ENCODE data around the gene KCNN3.

The KCNN3 gene

GRCh38 chr1:154806333-154806732 lies 63.7 kb downstream of the KCNN3 start:
- ATAC-seq = no peak
- TF ChIP-seq ESRRG (CRISPR knock-in tag; IDR thresholded peaks at IDR 0.05) (no peak), RARB (CRISPR knock-in tag; IDR thresholded peaks at IDR 0.05) (no peak), TCF4 (CRISPR knock-in tag; IDR thresholded peaks at IDR 0.05; ENCODE audit: borderline replicate concordance) (peak; percentile 62; the same call in 1 of the 2 replicates), TOX (CRISPR knock-in tag; IDR thresholded peaks at IDR 0.05; ENCODE audit: borderline replicate concordance) (no peak), ZFP30 (CRISPR knock-in tag; IDR thresholded peaks at IDR 0.05) (no peak), OSR1 (CRISPR knock-in tag; IDR thresholded peaks at IDR 0.05) (no peak)
- TF ChIP-seq, protein P1, sequence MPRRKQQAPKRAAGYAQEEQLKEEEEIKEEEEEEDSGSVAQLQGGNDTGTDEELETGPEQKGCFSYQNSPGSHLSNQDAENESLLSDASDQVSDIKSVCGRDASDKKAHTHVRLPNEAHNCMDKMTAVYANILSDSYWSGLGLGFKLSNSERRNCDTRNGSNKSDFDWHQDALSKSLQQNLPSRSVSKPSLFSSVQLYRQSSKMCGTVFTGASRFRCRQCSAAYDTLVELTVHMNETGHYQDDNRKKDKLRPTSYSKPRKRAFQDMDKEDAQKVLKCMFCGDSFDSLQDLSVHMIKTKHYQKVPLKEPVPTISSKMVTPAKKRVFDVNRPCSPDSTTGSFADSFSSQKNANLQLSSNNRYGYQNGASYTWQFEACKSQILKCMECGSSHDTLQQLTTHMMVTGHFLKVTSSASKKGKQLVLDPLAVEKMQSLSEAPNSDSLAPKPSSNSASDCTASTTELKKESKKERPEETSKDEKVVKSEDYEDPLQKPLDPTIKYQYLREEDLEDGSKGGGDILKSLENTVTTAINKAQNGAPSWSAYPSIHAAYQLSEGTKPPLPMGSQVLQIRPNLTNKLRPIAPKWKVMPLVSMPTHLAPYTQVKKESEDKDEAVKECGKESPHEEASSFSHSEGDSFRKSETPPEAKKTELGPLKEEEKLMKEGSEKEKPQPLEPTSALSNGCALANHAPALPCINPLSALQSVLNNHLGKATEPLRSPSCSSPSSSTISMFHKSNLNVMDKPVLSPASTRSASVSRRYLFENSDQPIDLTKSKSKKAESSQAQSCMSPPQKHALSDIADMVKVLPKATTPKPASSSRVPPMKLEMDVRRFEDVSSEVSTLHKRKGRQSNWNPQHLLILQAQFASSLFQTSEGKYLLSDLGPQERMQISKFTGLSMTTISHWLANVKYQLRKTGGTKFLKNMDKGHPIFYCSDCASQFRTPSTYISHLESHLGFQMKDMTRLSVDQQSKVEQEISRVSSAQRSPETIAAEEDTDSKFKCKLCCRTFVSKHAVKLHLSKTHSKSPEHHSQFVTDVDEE (CRISPR knock-in tag; IDR thresholded peaks at IDR 0.05) = 0 out of 2 replicates have a peak, but pooled peaks have one; percentile 56

DNA sequence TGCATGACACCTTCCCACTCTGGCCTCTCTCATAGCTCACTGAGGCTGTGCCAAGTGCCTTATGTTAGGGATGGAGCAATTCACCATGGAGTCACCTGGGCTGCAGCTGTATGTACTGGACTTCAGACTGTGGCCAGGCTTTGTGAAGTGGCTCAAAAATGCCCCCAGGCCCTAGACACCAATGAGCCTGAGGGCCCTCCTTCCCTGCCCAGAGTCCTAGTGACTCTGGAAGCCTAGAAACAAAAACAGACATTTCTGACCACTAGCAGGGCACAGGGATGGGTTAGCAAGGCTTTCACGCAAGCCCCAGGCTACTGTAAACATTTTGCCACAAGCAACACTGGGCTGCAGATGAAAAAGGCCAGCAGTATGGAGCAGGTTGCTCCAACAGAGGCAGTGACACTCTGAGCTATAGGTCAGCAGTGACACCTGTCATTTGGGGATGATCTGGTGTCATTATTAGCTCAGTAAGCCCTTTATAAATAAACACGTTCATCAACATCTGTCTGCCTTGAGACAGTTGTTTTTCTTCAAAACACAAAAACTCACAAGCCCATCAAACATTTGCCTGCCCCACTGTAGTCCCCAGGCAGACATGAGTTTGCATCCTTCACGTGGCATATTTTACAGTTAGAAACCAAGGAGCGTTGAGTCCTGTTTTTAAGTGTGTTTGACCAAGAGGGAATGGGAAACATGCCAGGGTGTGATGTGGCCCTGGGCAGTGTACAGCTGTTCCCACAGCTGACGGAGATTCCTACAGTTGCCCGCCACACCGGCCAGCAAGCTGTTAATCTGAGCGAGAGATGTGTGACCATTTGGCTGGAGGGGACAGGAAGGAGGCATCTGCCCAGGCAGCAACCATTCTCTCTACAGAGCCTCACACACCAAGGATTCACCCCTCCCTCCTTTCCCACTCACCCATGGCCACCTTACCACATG lies 66.8 kb downstream of the KCNN3 start:
- no peak for ATAC-seq
- no peak for TF ChIP-seq GLIS3 (CRISPR knock-in tag; IDR thresholded peaks at IDR 0.05)
- no peak for TF ChIP-seq TOX (CRISPR knock-in tag; IDR thresholded peaks at IDR 0.05; ENCODE audit: borderline replicate concordance)
- TF ChIP-seq ZNF565 (CRISPR knock-in tag; conservative IDR thresholded peaks at IDR 0.05; ENCODE audit: low read depth) = no peak
- TF ChIP-seq PPARA (CRISPR knock-in tag; IDR thresholded peaks at IDR 0.05; ENCODE audit: borderline replicate concordance) = no peak
- no peak for TF ChIP-seq ZFP3 (CRISPR knock-in tag; IDR thresholded peaks at IDR 0.05)
- TF ChIP-seq, protein P2, sequence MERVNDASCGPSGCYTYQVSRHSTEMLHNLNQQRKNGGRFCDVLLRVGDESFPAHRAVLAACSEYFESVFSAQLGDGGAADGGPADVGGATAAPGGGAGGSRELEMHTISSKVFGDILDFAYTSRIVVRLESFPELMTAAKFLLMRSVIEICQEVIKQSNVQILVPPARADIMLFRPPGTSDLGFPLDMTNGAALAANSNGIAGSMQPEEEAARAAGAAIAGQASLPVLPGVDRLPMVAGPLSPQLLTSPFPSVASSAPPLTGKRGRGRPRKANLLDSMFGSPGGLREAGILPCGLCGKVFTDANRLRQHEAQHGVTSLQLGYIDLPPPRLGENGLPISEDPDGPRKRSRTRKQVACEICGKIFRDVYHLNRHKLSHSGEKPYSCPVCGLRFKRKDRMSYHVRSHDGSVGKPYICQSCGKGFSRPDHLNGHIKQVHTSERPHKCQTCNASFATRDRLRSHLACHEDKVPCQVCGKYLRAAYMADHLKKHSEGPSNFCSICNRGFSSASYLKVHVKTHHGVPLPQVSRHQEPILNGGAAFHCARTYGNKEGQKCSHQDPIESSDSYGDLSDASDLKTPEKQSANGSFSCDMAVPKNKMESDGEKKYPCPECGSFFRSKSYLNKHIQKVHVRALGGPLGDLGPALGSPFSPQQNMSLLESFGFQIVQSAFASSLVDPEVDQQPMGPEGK (CRISPR knock-in tag; IDR thresholded peaks at IDR 0.05; ENCODE audit: borderline replicate concordance) = no peak
- TF ChIP-seq, protein P3, sequence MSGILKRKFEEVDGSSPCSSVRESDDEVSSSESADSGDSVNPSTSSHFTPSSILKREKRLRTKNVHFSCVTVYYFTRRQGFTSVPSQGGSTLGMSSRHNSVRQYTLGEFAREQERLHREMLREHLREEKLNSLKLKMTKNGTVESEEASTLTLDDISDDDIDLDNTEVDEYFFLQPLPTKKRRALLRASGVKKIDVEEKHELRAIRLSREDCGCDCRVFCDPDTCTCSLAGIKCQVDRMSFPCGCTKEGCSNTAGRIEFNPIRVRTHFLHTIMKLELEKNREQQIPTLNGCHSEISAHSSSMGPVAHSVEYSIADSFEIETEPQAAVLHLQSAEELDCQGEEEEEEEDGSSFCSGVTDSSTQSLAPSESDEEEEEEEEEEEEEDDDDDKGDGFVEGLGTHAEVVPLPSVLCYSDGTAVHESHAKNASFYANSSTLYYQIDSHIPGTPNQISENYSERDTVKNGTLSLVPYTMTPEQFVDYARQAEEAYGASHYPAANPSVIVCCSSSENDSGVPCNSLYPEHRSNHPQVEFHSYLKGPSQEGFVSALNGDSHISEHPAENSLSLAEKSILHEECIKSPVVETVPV (CRISPR knock-in tag; IDR thresholded peaks at IDR 0.05) = no peak

- ATAC-seq = no peak
- TF ChIP-seq PPARA (CRISPR knock-in tag; IDR thresholded peaks at IDR 0.05; ENCODE audit: borderline replicate concordance) = no peak
- TF ChIP-seq ESRRG (CRISPR knock-in tag; IDR thresholded peaks at IDR 0.05) = no peak
- TF ChIP-seq, protein P3 (CRISPR knock-in tag; IDR thresholded peaks at IDR 0.05) = no peak
- TF ChIP-seq ISL1 (CRISPR knock-in tag; IDR thresholded peaks at IDR 0.05) = no peak
- no peak for TF ChIP-seq TCF4 (CRISPR knock-in tag; IDR thresholded peaks at IDR 0.05; ENCODE audit: borderline replicate concordance)
- no peak for TF ChIP-seq RARB (CRISPR knock-in tag; IDR thresholded peaks at IDR 0.05)
- TF ChIP-seq TOX (CRISPR knock-in tag; IDR thresholded peaks at IDR 0.05; ENCODE audit: borderline replicate concordance) = no peak
- TF ChIP-seq CSDC2 (CRISPR knock-in tag; IDR thresholded peaks at IDR 0.05) = no peak
- TF ChIP-seq BACH2 (CRISPR knock-in tag; IDR thresholded peaks at IDR 0.05; ENCODE audit: borderline replicate concordance) = no peak
- no peak for TF ChIP-seq ARNTL (CRISPR knock-in tag; IDR thresholded peaks at IDR 0.05; ENCODE audit: borderline replicate concordance, low read depth)
- TF ChIP-seq ZNF70 (CRISPR knock-in tag; IDR thresholded peaks at IDR 0.05) = no peak
- no peak for TF ChIP-seq SNAI2 (CRISPR knock-in tag; IDR thresholded peaks at IDR 0.05)
- no peak for TF ChIP-seq ZNF8 (CRISPR knock-in tag; IDR thresholded peaks at IDR 0.05)
- TF ChIP-seq, protein P4, sequence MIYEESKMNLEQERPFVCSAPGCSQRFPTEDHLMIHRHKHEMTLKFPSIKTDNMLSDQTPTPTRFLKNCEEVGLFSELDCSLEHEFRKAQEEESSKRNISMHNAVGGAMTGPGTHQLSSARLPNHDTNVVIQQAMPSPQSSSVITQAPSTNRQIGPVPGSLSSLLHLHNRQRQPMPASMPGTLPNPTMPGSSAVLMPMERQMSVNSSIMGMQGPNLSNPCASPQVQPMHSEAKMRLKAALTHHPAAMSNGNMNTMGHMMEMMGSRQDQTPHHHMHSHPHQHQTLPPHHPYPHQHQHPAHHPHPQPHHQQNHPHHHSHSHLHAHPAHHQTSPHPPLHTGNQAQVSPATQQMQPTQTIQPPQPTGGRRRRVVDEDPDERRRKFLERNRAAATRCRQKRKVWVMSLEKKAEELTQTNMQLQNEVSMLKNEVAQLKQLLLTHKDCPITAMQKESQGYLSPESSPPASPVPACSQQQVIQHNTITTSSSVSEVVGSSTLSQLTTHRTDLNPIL (CRISPR knock-in tag; IDR thresholded peaks at IDR 0.05; ENCODE audit: low read depth) = no peak
- no peak for TF ChIP-seq ZNF565 (CRISPR knock-in tag; conservative IDR thresholded peaks at IDR 0.05; ENCODE audit: low read depth)
- TF ChIP-seq ZC3H10 (CRISPR knock-in tag; IDR thresholded peaks at IDR 0.05) = no peak
- TF ChIP-seq, protein P1 (CRISPR knock-in tag; IDR thresholded peaks at IDR 0.05) = no peak
These were observed 67.6 kb downstream of the KCNN3 start for GRCh38 chr1:154802336-154802969.

All from SK-N-SH treated with all-trans-retinoic acid at 6 μM for 48 hours (cell line).